Erythroblast (primary cell): ENCODE measurements around the gene DPF3.

ENCODE experiments used
- GATA1 ChIP-seq: IDR thresholded peaks from 2 replicates; pipeline ENCODE4 v1.6.1; 2011; ENCODE audit warnings: low read depth, mild to moderate bottlenecking, control low read depth, low read length, moderate library complexity
- POLR2A ChIP-seq: IDR thresholded peaks from 2 replicates; pipeline ENCODE4 v1.6.1; 2011; ENCODE audit warnings: mild to moderate bottlenecking, low read length

DNA sequence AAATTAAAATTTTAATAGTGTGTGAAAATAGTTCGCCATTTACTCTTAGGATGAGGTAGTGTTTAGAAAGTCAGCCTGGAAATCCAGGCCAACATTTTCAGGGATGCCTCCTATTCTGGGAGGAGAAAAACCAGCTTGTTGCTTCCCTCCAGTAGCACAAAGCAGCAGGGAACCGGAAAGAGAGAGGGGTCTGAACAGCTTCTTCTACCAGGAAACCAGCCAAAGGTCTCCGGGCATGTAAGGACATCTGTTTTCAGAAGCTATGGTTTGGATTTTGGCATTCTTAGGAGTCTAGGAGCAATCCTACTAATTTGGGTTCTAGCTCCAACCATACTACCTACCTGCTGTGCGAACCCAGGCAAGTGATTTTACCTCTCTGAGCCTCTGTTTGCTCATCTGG is 85.3 kb downstream of the DPF3 start:
- no peak for TF ChIP-seq POLR2A
- TF ChIP-seq GATA1 = no peak
